ENCODE data around the gene PUS1. TPM values are rescaled to one million over a fixed set of nuclear protein-coding genes. Genes with fewer than 3 reads are reported as not detected.

The PUS1 gene
- total RNA-seq, 1 experiment from 2014 or later = 117 TPM

GRCh38 chr12:131915000-131915689 lies 13.9 kb upstream of the PUS1 start:
- Histone ChIP-seq H3K23me2 (ENCODE audit: insufficient read length, low read depth, low read length, poor library complexity, severe bottlenecking) (no peaks in the 10 kb centered on the region), H4K91ac (ENCODE audit: insufficient read length, low read depth, low read length) (no peak overlapping the region), H3K27ac (ENCODE audit: insufficient read length, low read depth, low read length) (no peak overlapping the region), H2BK12ac (ENCODE audit: insufficient read length, low read depth, low read length) (no peak overlapping the region), H4K8ac (replicated peaks; ENCODE audit: insufficient read length, low read depth, low read length) (no peak overlapping the region), H4K20me1 (ENCODE audit: control insufficient read depth, insufficient read depth, insufficient read length) (peaks cover 3% of the 10 kb centered on the region), H2BK15ac (ENCODE audit: low read depth, low read length) (no peak overlapping the region), H3K23ac (ENCODE audit: insufficient read length, low read depth, low read length) (no peak overlapping the region), H3T11ph (ENCODE audit: low read length) (no peak overlapping the region), H3K9ac (ENCODE audit: extremely low read depth, insufficient read length, low read length) (no peak overlapping the region), H3K14ac (ENCODE audit: insufficient read depth, low read length) (no peak overlapping the region; the same call in 1 of the 2 replicates), H3K79me2 (ENCODE audit: insufficient read depth, low read length) (no peaks in the 10 kb centered on the region), H2AK5ac (ENCODE audit: insufficient read length, low read length) (no peak overlapping the region), H3K79me1 (ENCODE audit: insufficient read depth, low read depth, low read length, poor library complexity, severe bottlenecking) (no peaks in the 10 kb centered on the region), H3K9me3 (ENCODE audit: control insufficient read depth, low read depth, low read length) (no peaks in the 10 kb centered on the region), H2BK120ac (ENCODE audit: low read depth, low read length, poor library complexity, severe bottlenecking) (no peak overlapping the region), H4K5ac (ENCODE audit: insufficient read length, low read depth, low read length) (no peak overlapping the region), H3K4me1 (ENCODE audit: insufficient read depth, low read length) (no peaks in the 10 kb centered on the region), H2BK5ac (ENCODE audit: insufficient read length, low read length) (no peak overlapping the region), H3K18ac (ENCODE audit: insufficient read length, low read depth, low read length) (no peak overlapping the region), H3K27me3 (ENCODE audit: insufficient read depth, low read length) (no peaks in the 10 kb centered on the region), H2AFZ (ENCODE audit: low read length) (no peak overlapping the region), H2BK20ac (ENCODE audit: low read depth, low read length, poor library complexity, severe bottlenecking) (no peak overlapping the region), H3K4me2 (ENCODE audit: insufficient read depth, insufficient read length, low read length) (no peak overlapping the region), H3K4ac (ENCODE audit: low read depth, low read length) (no peak overlapping the region), H3K56ac (ENCODE audit: insufficient read length, low read depth, low read length) (no peak overlapping the region)
- Mint-ChIP-seq H3K9me3 (no peaks in the 10 kb centered on the region), H3K4me3 (no peak overlapping the region), H3K36me3 (ENCODE audit: insufficient read depth in 1 of 3, low read depth in 3 of 3) (peaks cover 9 to 50% (median 45%) of the 10 kb centered on the region in 3 experiments; a peak in 6 of 7 replicates), H3K4me1 (0 out of 4 replicates have a peak, but pooled peaks cover 0 to 2% of the 10 kb centered on the region in 2 experiments), H3K27me3 (ENCODE audit: low read depth) (no peaks in the 10 kb centered on the region), H3K27ac (no peak overlapping the region)
- TF ChIP-seq CTCF (conservative IDR thresholded peaks at IDR 0.05) = no peak
- WGBS (ENCODE audit: extremely low coverage, insufficient read length, low lambda C conversion rate) = no CpG with 5 or more reads among the region's 20 CpGs
- DNase-seq = no peak

Measured in H9 (cell line).